AG04449 (cell line): ENCODE measurements around the gene MRC1.
A peak's percentile ranks its signal among the peaks of the same experiment; 100 is the strongest.

Experiments
- CTCF ChIA-PET: fragments of 350-600 bp; formaldehyde crosslinking; extraction: SDS; loops from one replicate; lab custom pipeline; 2021; ENCODE audit warnings: antibody characterized with exemption; lab: Yijun Ruan, JAX
- POLR2A ChIA-PET: fragments of 400-600, 350-600 bp; formaldehyde crosslinking; extraction: SDS; loops from one replicate; lab custom pipeline; 2020; ENCODE audit warnings: antibody characterized with exemption, inconsistent platforms; lab: Yijun Ruan, JAX
- DNase-seq: peaks from one replicate; pipeline ENCODE4 v3.0.0-alpha.2; 2010; ENCODE audit warnings: low read depth, low spot score
- H3K4me3 ChIP-seq: 2 replicates; pipeline ENCODE4 v1.5.1; 2011; ENCODE audit warnings: low read depth, mild to moderate bottlenecking, control low read depth, low read length
- CTCF ChIP-seq: IDR thresholded peaks from one replicate; pipeline ENCODE4 v1.5.1; 2011; ENCODE audit warnings: mild to moderate bottlenecking, moderate library complexity, low read length, control low read depth, inconsistent platforms; ENCODE audit not compliant: insufficient read depth; ENCODE audit errors: missing control alignments

MRC1 gene

GRCh38 chr10:17842641-17843040 lies 33.5 kb downstream of the MRC1 start:
- H3K4me3 ChIP-seq = no peak overlapping the region
- ChIA-PET CTCF (interaction anchor here (6.4 kb wide), 1 partner anchor 371 kb away, joined by 143 read pairs; no protein-coding TSS in a partner anchor), POLR2A (no interaction called here)
- DNase-seq = no peak
- TF ChIP-seq CTCF = no peak

GRCh38 chr10:17847585-17848296 lies 38.6 kb downstream of the MRC1 start:
- CTCF ChIA-PET = interaction anchor here (0.5 to 6.4 kb wide), 26 partner anchors 9 to 391 kb away, joined by 3 to 143 read pairs (median 4); no protein-coding TSS in a partner anchor
- TF ChIP-seq CTCF = peak; percentile 20
- H3K4me3 ChIP-seq = no peak overlapping the region
- POLR2A ChIA-PET = no interaction called here
- DNase-seq = no peak

GRCh38 chr10:17848646-17849045 lies 39.5 kb downstream of the MRC1 start:
- DNase-seq = no peak
- TF ChIP-seq CTCF = no peak
- no peak overlapping the region for H3K4me3 ChIP-seq
- CTCF ChIA-PET = interaction anchor here (0.6 to 6.4 kb wide), 18 partner anchors 9 to 390 kb away, joined by 3 to 143 read pairs (median 4); no protein-coding TSS in a partner anchor
- POLR2A ChIA-PET = no interaction called here

GRCh38 chr10:17850501-17850900 lies 41.4 kb downstream of the MRC1 start:
- H3K4me3 ChIP-seq = no peak overlapping the region
- no peak for TF ChIP-seq CTCF
- ChIA-PET POLR2A (interaction anchor here (0.5 to 0.7 kb wide), 2 partner anchors 11 to 240 kb away, joined by 3 read pairs; no protein-coding TSS in a partner anchor), CTCF (interaction anchor here (0.9 to 2.4 kb wide), 5 partner anchors 24 to 389 kb away, joined by 3 to 20 read pairs (median 8); no protein-coding TSS in a partner anchor)
- DNase-seq = no peak

GRCh38 chr10:17851611-17852010 lies 42.5 kb downstream of the MRC1 start:
- no peak for TF ChIP-seq CTCF
- ChIA-PET POLR2A (no interaction called here), CTCF (interaction anchor here (1.4 to 2.4 kb wide), 4 partner anchors 254 to 387 kb away, joined by 7 to 20 read pairs (median 8); no protein-coding TSS in a partner anchor)
- H3K4me3 ChIP-seq = no peak overlapping the region
- no peak for DNase-seq

- ChIA-PET POLR2A (no interaction called here), CTCF (interaction anchor here (0.6 kb wide), 1 partner anchor 238 kb away, joined by 4 read pairs; no protein-coding TSS in a partner anchor)
- no peak for TF ChIP-seq CTCF
- no peak overlapping the region for H3K4me3 ChIP-seq
- no peak for DNase-seq
Observed at GRCh38 chr10:17854044-17854652, 45.0 kb downstream of the MRC1 start.
